ENCODE measurements around the gene PKHD1. TPM values are rescaled to one million over a fixed set of nuclear protein-coding genes. Genes with fewer than 3 reads are reported as not detected.

Gene PKHD1
- total RNA-seq, 4 donors from 2014 or later: 0.53 to 0.83 (median 0.60) TPM

GRCh38 chr6:51843456-51844056 is 243.9 kb downstream of the PKHD1 start:
- DNase-seq: no peak
- TF ChIP-seq, protein P1, sequence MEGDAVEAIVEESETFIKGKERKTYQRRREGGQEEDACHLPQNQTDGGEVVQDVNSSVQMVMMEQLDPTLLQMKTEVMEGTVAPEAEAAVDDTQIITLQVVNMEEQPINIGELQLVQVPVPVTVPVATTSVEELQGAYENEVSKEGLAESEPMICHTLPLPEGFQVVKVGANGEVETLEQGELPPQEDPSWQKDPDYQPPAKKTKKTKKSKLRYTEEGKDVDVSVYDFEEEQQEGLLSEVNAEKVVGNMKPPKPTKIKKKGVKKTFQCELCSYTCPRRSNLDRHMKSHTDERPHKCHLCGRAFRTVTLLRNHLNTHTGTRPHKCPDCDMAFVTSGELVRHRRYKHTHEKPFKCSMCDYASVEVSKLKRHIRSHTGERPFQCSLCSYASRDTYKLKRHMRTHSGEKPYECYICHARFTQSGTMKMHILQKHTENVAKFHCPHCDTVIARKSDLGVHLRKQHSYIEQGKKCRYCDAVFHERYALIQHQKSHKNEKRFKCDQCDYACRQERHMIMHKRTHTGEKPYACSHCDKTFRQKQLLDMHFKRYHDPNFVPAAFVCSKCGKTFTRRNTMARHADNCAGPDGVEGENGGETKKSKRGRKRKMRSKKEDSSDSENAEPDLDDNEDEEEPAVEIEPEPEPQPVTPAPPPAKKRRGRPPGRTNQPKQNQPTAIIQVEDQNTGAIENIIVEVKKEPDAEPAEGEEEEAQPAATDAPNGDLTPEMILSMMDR (IDR thresholded peaks at IDR 0.05): no peak
- TF ChIP-seq POLR2A (IDR thresholded peaks at IDR 0.05): no peak
- H3K4me1 ChIP-seq: no peaks in the 10 kb centered on the region
- H3K4me3 ChIP-seq: no peak overlapping the region
- no peaks in the 10 kb centered on the region for H3K36me3 ChIP-seq
- H3K9me3 ChIP-seq: no peaks in the 10 kb centered on the region
- H3K27ac ChIP-seq: no peak overlapping the region
- H3K27me3 ChIP-seq: no peaks in the 10 kb centered on the region

- no peak for TF ChIP-seq POLR2A (IDR thresholded peaks at IDR 0.05)
- TF ChIP-seq, protein P1 (IDR thresholded peaks at IDR 0.05): no peak
- Histone ChIP-seq H3K4me1 (no peaks in the 10 kb centered on the region), H3K36me3 (no peaks in the 10 kb centered on the region)
Observed at GRCh38 chr6:51842804-51843378, 244.5 kb downstream of the PKHD1 start.

DNA sequence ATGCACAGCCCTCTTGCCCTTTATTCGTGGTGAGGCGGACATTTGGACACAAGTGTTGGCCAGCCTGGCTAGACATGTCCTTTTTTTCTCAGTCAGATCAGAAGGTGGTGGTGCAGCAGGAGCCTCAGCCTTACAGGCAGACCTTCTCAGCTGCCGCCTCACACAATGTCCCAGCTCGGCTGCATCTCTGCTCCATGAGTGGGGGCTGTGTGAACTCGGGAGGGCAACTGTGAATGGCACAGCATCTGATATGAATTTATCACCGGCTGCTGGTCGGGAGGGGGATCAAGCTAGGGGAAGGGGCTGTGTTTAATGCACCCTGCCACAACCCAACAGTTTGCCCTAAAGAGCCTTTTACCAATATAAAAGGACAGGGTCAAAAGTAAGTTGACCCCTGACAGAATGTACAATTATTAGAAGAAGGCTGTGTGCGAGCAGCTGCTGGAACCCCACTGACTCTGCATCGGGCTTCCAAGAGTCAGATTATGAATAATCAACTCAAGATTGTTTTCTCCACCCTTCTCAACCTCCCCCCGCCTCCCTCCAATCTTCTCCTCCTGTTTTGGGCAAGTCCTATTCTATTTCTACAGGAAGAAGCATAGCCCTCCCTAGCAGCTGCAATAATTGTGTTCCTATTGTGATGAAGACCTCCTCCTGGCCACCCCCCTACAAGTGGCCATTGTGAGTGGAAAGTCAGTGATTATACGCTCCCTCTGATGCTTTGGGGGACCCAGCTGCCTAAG is 245.2 kb downstream of the PKHD1 start:
- TF ChIP-seq, protein P1 (IDR thresholded peaks at IDR 0.05): no peak
- no peak for TF ChIP-seq POLR2A (IDR thresholded peaks at IDR 0.05)

More at GRCh38 chr6:51842804-51843378, 244.5 kb downstream of the PKHD1 start:
- H3K9me3 ChIP-seq: no peaks in the 10 kb centered on the region
- no peak overlapping the region for H3K4me3 ChIP-seq
- no peak overlapping the region for H3K27ac ChIP-seq
- DNase-seq: no peak
- no peaks in the 10 kb centered on the region for H3K27me3 ChIP-seq

GRCh38 chr6:51841626-51842025 is 245.8 kb downstream of the PKHD1 start:
- TF ChIP-seq POLR2A (IDR thresholded peaks at IDR 0.05): no peak
- TF ChIP-seq, protein P1 (IDR thresholded peaks at IDR 0.05): no peak
- Histone ChIP-seq H3K27me3 (no peaks in the 10 kb centered on the region), H3K9me3 (no peaks in the 10 kb centered on the region), H3K4me3 (no peak overlapping the region), H3K36me3 (no peaks in the 10 kb centered on the region), H3K4me1 (no peaks in the 10 kb centered on the region), H3K27ac (no peak overlapping the region)
- DNase-seq: no peak

More for the DNA sequence above, 245.2 kb downstream of the PKHD1 start:
- no peak for DNase-seq
- H3K9me3 ChIP-seq: no peaks in the 10 kb centered on the region
- H3K36me3 ChIP-seq: no peaks in the 10 kb centered on the region
- H3K27ac ChIP-seq: no peak overlapping the region
- no peak overlapping the region for H3K4me3 ChIP-seq
- no peaks in the 10 kb centered on the region for H3K27me3 ChIP-seq
- H3K4me1 ChIP-seq: no peaks in the 10 kb centered on the region

DNA sequence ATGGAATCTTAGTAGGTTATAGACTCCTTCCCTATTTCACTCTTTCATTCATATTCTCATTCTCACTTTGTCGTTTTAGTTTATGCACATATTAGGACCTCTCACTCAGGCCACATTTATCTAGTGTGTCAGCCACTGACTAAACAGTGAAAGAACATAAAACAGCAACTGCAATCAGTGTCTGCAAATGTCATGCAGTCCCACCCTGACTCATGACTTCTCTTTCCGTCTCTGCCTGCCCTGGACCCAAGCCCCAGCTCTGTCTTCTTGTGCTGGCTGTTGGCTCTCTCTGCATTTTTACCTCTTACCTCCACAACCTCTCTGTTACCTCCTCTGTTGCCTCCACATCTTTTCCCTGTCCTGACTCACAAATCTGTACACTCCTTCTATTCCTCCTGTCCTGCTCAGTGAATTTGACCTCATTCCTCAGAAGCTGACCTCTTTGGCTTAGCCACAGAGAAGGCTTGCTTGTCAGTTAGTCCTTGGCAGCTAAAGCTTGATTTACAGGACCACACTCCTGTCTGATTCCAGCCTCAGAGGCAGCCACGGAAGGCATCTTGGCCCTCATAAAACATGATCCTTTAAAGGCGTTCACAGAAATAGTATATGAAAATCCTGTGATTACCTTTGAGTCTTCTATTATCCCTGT is 247.6 kb downstream of the PKHD1 start:
- TF ChIP-seq POLR2A (IDR thresholded peaks at IDR 0.05): no peak
- TF ChIP-seq, protein P1 (IDR thresholded peaks at IDR 0.05): no peak
- H3K36me3 ChIP-seq: no peaks in the 10 kb centered on the region
- no peak for DNase-seq
- no peaks in the 10 kb centered on the region for H3K9me3 ChIP-seq
- no peaks in the 10 kb centered on the region for H3K27me3 ChIP-seq
- no peaks in the 10 kb centered on the region for H3K4me1 ChIP-seq
- no peak overlapping the region for H3K4me3 ChIP-seq
- no peak overlapping the region for H3K27ac ChIP-seq
